B cell (primary cell): ENCODE data around the gene B4GALT5.

ENCODE experiments used
- CTCF ChIP-seq: fragments of 200-600 bp; IDR thresholded peaks from one replicate; pipeline ENCODE4 v1.8.0; 2022; ENCODE audit warnings: antibody characterized with exemption, mild to moderate bottlenecking
- EZH2 ChIP-seq: IDR thresholded peaks from 2 replicates; pipeline ENCODE4 v1.6.1; 2012; ENCODE audit warnings: borderline replicate concordance, low read depth, mild to moderate bottlenecking, moderate library complexity, low read length; ENCODE audit not compliant: insufficient read depth, poor library complexity, severe bottlenecking

DNA sequence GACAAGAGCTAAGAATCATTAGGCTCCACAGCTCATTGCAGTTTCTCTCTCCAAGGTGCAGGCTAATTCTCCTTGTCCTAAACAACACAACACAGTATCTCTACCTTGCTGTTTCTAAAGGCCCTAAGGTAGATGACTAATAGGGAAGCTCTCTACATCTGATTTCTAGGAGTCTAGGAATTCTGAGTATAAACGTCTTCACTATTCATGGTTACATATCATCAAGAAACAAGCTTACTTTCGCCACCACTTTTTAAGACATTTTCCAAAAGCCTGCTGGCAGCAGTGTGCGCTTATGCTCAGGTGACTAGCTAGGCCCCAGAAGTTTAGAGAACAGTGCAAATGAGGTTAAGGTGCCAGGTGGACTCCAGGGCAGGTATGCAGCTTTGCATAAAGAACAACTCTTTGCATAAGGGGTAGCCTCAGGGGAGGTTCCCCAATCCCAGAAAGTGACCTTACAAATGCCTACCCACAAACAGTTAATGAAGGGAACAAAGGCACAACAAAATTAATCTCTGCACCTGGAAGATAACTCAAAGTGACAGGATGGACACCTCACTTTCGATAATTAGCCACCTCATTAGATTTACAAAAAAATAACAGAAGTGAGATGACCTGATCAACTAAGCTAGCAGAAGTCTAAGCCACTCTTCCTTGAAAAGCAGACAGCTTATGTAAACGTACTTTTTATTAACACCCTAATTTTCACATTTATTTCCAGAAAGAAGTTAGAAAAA, 20.1 kb downstream of the B4GALT5 start:
- TF ChIP-seq CTCF (no peak), EZH2 (no peak)
